OCI-LY1 (cell line): ENCODE measurements around the gene CDC27.

ENCODE experiments used
- H2AFZ ChIP-seq: fragments of 200-600 bp; sonication (generic), shearing (Covaris generic); 2 replicates; pipeline ENCODE4 v1.6.0; 2014; ENCODE audit warnings: antibody characterized with exemption, mild to moderate bottlenecking, low read length
- H3F3A ChIP-seq: fragments of 200-600 bp; sonication (generic), shearing (Covaris generic); 2 replicates; pipeline ENCODE4 v1.6.0; 2014; ENCODE audit warnings: mild to moderate bottlenecking, antibody characterized with exemption, low read length, moderate library complexity; ENCODE audit not compliant: insufficient read depth
- H3K27ac ChIP-seq: fragments of 200-600 bp; sonication (generic); 2 replicates; pipeline ENCODE4 v1.5.1; 2014; ENCODE audit warnings: low read length, mixed run types, mild to moderate bottlenecking, low read depth; ENCODE audit not compliant: poor library complexity, severe bottlenecking
- H3K27me3 ChIP-seq: fragments of 200-600 bp; sonication (generic); 2 replicates; pipeline ENCODE4 v1.6.0; 2014; ENCODE audit warnings: antibody characterized with exemption, mild to moderate bottlenecking, low read length, moderate library complexity; ENCODE audit not compliant: insufficient read depth
- H3K36me3 ChIP-seq: fragments of 200-600 bp; sonication (generic); 2 replicates; pipeline ENCODE4 v1.6.1; 2014; ENCODE audit warnings: mild to moderate bottlenecking, antibody characterized with exemption, low read length, moderate library complexity, mixed read lengths; ENCODE audit not compliant: insufficient read depth
- H3K4me1 ChIP-seq: fragments of 200-600 bp; sonication (generic); 2 replicates; pipeline ENCODE4 v1.5.1; 2014; ENCODE audit warnings: mild to moderate bottlenecking, low read length, moderate library complexity; ENCODE audit not compliant: insufficient read depth, severe bottlenecking
- H3K4me2 ChIP-seq: fragments of 200-600 bp; sonication (generic), shearing (Covaris generic); 2 replicates; pipeline ENCODE4 v1.6.1; 2014; ENCODE audit warnings: low read length
- H3K4me3 ChIP-seq: fragments of 200-600 bp; sonication (generic); 2 replicates; pipeline ENCODE4 v1.5.1; 2014; ENCODE audit warnings: low read length, low read depth, mild to moderate bottlenecking, mixed read lengths; ENCODE audit not compliant: poor library complexity, severe bottlenecking
- H3K79me2 ChIP-seq: fragments of 200-600 bp; shearing (Covaris generic); 2 replicates; pipeline ENCODE4 v1.6.1; 2016; ENCODE audit warnings: mixed run types, low read length, mixed read lengths; ENCODE audit not compliant: insufficient read depth
- H3K9ac ChIP-seq: fragments of 200-600 bp; sonication (generic), shearing (Covaris generic); 2 replicates; pipeline ENCODE4 v1.6.1; 2014; ENCODE audit warnings: mild to moderate bottlenecking, low read length, mixed read lengths
- H3K9me2 ChIP-seq: fragments of 200-600 bp; sonication (generic), shearing (Covaris generic); 2 replicates; pipeline ENCODE4 v1.6.1; 2014; ENCODE audit warnings: low read depth, mild to moderate bottlenecking, low read length, mixed read lengths
- H3K9me3 ChIP-seq: fragments of 200-600 bp; shearing (Covaris generic); 2 replicates; pipeline ENCODE4 v1.6.1; 2014; ENCODE audit warnings: low read length, mixed read lengths
- H4K20me1 ChIP-seq: fragments of 200-600 bp; sonication (generic), shearing (Covaris generic); 2 replicates; pipeline ENCODE4 v1.6.0; 2016; ENCODE audit warnings: mild to moderate bottlenecking, low read length; ENCODE audit not compliant: insufficient read depth
- CTCF ChIP-seq: fragments of 200-600 bp; sonication (generic), shearing (Covaris generic); IDR thresholded peaks from 2 replicates; pipeline ENCODE4 v1.5.1; 2017; ENCODE audit warnings: mild to moderate bottlenecking, antibody characterized with exemption, low read length, moderate library complexity, mixed read lengths
- EZH2 ChIP-seq: fragments of 200-600 bp; sonication (generic), shearing (Covaris generic); IDR thresholded peaks from 2 replicates; pipeline ENCODE4 v1.8.0; 2017; ENCODE audit warnings: borderline replicate concordance, mixed run types, mild to moderate bottlenecking, antibody characterized with exemption, low read length, moderate library complexity, mixed read lengths

The CDC27 gene

GRCh38 chr17:47231866-47232265 is 42.8 kb upstream of the CDC27 start:
- Histone ChIP-seq H3F3A (no peaks in the 10 kb centered on the region), H3K4me2 (no peak overlapping the region), H3K9me3 (peaks cover 5% of the 10 kb centered on the region), H2AFZ (no peak overlapping the region), H3K4me1 (peaks cover 23% of the 10 kb centered on the region), H3K79me2 (no peaks in the 10 kb centered on the region), H3K9ac (no peak overlapping the region), H4K20me1 (no peaks in the 10 kb centered on the region), H3K9me2 (no peaks in the 10 kb centered on the region), H3K36me3 (no peaks in the 10 kb centered on the region), H3K27ac (no peak overlapping the region), H3K4me3 (no peak overlapping the region), H3K27me3 (no peaks in the 10 kb centered on the region)
- TF ChIP-seq EZH2 (no peak), CTCF (no peak)

- Histone ChIP-seq H2AFZ (no peak overlapping the region), H4K20me1 (no peaks in the 10 kb centered on the region), H3K79me2 (no peaks in the 10 kb centered on the region), H3K9ac (no peak overlapping the region; the same call in 1 of the 2 replicates), H3F3A (no peaks in the 10 kb centered on the region), H3K36me3 (no peaks in the 10 kb centered on the region), H3K4me1 (peaks cover 23% of the 10 kb centered on the region), H3K27ac (no peak overlapping the region), H3K9me3 (no peaks in the 10 kb centered on the region; the same call in 1 of the 2 replicates), H3K9me2 (no peaks in the 10 kb centered on the region), H3K27me3 (no peaks in the 10 kb centered on the region), H3K4me3 (peak overlapping the region; percentile 48), H3K4me2 (peak overlapping the region; percentile 72)
- no peak for TF ChIP-seq CTCF
- TF ChIP-seq EZH2, result no peak
Observed at GRCh38 chr17:47231334-47231733, 42.2 kb upstream of the CDC27 start.

- H2AFZ ChIP-seq, result no peak overlapping the region
- H3F3A ChIP-seq, result no peaks in the 10 kb centered on the region
- no peaks in the 10 kb centered on the region for H4K20me1 ChIP-seq
- H3K36me3 ChIP-seq, result no peaks in the 10 kb centered on the region
- no peaks in the 10 kb centered on the region for H3K9me2 ChIP-seq
- peak overlapping the region; percentile 48 for H3K4me3 ChIP-seq
- TF ChIP-seq CTCF (no peak), EZH2 (no peak)
- H3K4me1 ChIP-seq, result peaks cover 23% of the 10 kb centered on the region
- H3K9ac ChIP-seq, result no peak overlapping the region; the same call in 1 of the 2 replicates
- peak overlapping the region; percentile 72 for H3K4me2 ChIP-seq
- no peaks in the 10 kb centered on the region for H3K9me3 ChIP-seq
- H3K27me3 ChIP-seq, result no peaks in the 10 kb centered on the region
- no peak overlapping the region for H3K27ac ChIP-seq
- no peaks in the 10 kb centered on the region for H3K79me2 ChIP-seq
Observed at GRCh38 chr17:47230864-47231263, 41.8 kb upstream of the CDC27 start.
